ENCODE data around the gene SHISA9.

The SHISA9 gene

GRCh38 chr16:12995721-12996372 is 94.4 kb downstream of the SHISA9 start:
- H3K4me2 ChIP-seq: no peak overlapping the region
- H4K20me1 ChIP-seq (ENCODE audit: insufficient read depth): no peaks in the 10 kb centered on the region
- H3K4me3 ChIP-seq (IDR thresholded peaks at IDR 0.05; ENCODE audit: insufficient read depth, low read depth, low read length): no peak overlapping the region
- H3K4me1 ChIP-seq (ENCODE audit: low read depth, poor library complexity, severe bottlenecking): no peaks in the 10 kb centered on the region
- no peak for TF ChIP-seq CTCF (conservative IDR thresholded peaks at IDR 0.05; ENCODE audit: low read depth, low read length)
- no peaks in the 10 kb centered on the region for H3K36me3 ChIP-seq (ENCODE audit: insufficient read depth)
- no peaks in the 10 kb centered on the region for H3K27me3 ChIP-seq (ENCODE audit: insufficient read depth, low read depth)
- H3K27ac ChIP-seq: no peak overlapping the region
- no peaks in the 10 kb centered on the region for H3K79me2 ChIP-seq (ENCODE audit: insufficient read depth, low read depth)
- H3K9ac ChIP-seq: no peak overlapping the region
- H2AFZ ChIP-seq (ENCODE audit: low read depth): no peak overlapping the region

DNA sequence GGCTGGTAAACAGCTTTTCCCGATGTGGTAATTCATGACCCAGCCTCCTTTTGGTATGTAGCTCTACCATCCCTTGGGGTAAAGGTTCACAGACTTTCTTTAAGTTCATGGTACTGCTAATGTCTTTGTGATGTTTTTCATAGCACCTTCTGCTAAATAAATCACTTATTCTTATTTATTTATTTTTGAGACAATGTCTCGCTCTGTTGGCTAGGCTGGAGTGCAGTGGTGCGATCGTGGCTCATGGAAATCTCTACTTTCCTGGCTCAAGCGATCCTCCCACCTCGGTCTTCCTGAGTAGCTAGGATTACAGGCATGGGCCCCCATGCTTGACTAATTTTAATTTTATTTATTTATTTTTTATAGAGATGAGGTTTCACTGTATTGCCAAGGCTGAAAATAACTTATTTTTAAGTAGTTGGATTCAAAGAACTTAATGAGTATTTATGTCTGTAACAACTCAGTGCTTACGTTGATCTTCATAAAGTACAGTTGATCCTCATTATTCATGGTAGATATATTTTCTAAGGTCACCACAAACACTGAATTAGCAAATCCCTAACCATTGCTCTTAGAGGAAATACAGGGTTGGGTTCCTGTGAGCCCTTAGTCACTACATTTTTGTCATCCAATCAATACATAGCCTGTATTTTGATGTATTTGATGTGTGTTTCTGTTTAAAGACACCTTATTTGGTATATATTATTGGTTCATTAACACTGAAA is 97.1 kb downstream of the SHISA9 start:
- Histone ChIP-seq H2AFZ (ENCODE audit: low read depth) (no peak overlapping the region), H3K79me2 (ENCODE audit: insufficient read depth, low read depth) (no peaks in the 10 kb centered on the region), H3K36me3 (ENCODE audit: insufficient read depth) (no peaks in the 10 kb centered on the region), H3K27ac (no peak overlapping the region), H3K4me2 (no peak overlapping the region), H3K9ac (no peak overlapping the region), H4K20me1 (ENCODE audit: insufficient read depth) (no peaks in the 10 kb centered on the region), H3K4me3 (IDR thresholded peaks at IDR 0.05; ENCODE audit: insufficient read depth, low read depth, low read length) (no peak overlapping the region), H3K4me1 (ENCODE audit: low read depth, poor library complexity, severe bottlenecking) (no peaks in the 10 kb centered on the region), H3K27me3 (ENCODE audit: insufficient read depth, low read depth) (no peaks in the 10 kb centered on the region)
- no peak for TF ChIP-seq CTCF (conservative IDR thresholded peaks at IDR 0.05; ENCODE audit: low read depth, low read length)

GRCh38 chr16:12999368-12999767 is 98.0 kb downstream of the SHISA9 start:
- Histone ChIP-seq H4K20me1 (ENCODE audit: insufficient read depth) (no peaks in the 10 kb centered on the region), H2AFZ (ENCODE audit: low read depth) (no peak overlapping the region), H3K4me2 (no peak overlapping the region), H3K79me2 (ENCODE audit: insufficient read depth, low read depth) (no peaks in the 10 kb centered on the region), H3K36me3 (ENCODE audit: insufficient read depth) (no peaks in the 10 kb centered on the region), H3K4me1 (ENCODE audit: low read depth, poor library complexity, severe bottlenecking) (no peaks in the 10 kb centered on the region), H3K27me3 (ENCODE audit: insufficient read depth, low read depth) (no peaks in the 10 kb centered on the region), H3K4me3 (IDR thresholded peaks at IDR 0.05; ENCODE audit: insufficient read depth, low read depth, low read length) (no peak overlapping the region), H3K27ac (no peak overlapping the region), H3K9ac (no peak overlapping the region)
- no peak for TF ChIP-seq CTCF (conservative IDR thresholded peaks at IDR 0.05; ENCODE audit: low read depth, low read length)

DNA sequence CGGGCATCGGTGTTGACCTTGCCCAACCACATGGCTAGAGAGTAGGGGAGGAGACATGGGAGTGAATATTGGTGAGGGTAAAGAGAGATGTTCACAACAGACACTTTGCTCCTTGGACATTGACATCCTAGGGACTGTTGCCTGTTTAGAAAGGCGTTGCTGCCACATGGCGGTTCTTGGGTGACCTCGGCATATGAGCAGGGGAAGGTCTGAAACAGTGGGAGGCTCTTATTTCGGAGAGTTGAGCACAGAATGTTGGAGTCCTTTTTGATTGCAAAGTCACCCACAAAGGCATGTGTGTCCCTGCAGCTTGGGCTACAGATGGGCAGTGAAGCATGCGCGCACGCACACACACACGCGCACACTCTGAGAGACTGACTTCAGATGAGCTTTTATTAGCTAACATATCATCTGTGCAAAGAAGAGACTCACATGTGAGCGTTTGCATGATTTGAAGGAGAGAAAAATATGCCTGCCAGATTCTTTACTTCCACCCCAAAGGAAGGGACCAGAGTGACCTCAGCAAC is 104.4 kb downstream of the SHISA9 start:
- Histone ChIP-seq H3K4me3 (IDR thresholded peaks at IDR 0.05; ENCODE audit: insufficient read depth, low read depth, low read length) (no peak overlapping the region), H3K27ac (no peak overlapping the region), H3K27me3 (ENCODE audit: insufficient read depth, low read depth) (no peaks in the 10 kb centered on the region), H2AFZ (ENCODE audit: low read depth) (no peak overlapping the region), H3K4me2 (no peak overlapping the region), H4K20me1 (ENCODE audit: insufficient read depth) (no peaks in the 10 kb centered on the region), H3K9ac (no peak overlapping the region), H3K36me3 (ENCODE audit: insufficient read depth) (no peaks in the 10 kb centered on the region), H3K4me1 (ENCODE audit: low read depth, poor library complexity, severe bottlenecking) (no peaks in the 10 kb centered on the region), H3K79me2 (ENCODE audit: insufficient read depth, low read depth) (no peaks in the 10 kb centered on the region)
- TF ChIP-seq CTCF (conservative IDR thresholded peaks at IDR 0.05; ENCODE audit: low read depth, low read length): no peak
